Immature natural killer cell (primary cell): Measurements from ENCODE around the gene GCSAM. TPM values are rescaled to one million over a fixed set of nuclear protein-coding genes. Genes with fewer than 3 reads are reported as not detected.

ENCODE experiments used
- DNase-seq, 3 donors: peaks; one replicate each; pipeline ENCODE4 v3.0.0; 2022; ENCODE audit warnings: mixed read lengths in 1 of 3
- H3K27ac Mint-ChIP-seq, 6 donors: one replicate each; pipeline ENCODE4 v1.8.0; 2020; ENCODE audit warnings: mixed read lengths in 6 of 6, mild to moderate bottlenecking in 5 of 6, inconsistent platforms in 4 of 6, moderate library complexity in 3 of 6
- H3K27me3 Mint-ChIP-seq, 3 donors: one replicate each; pipeline ENCODE4 v1.8.0; 2020 to 2021; ENCODE audit warnings: low read depth in 3 of 3, mild to moderate bottlenecking in 3 of 3, mixed read lengths in 3 of 3, moderate library complexity in 3 of 3, inconsistent platforms in 1 of 3
- H3K36me3 Mint-ChIP-seq, 3 donors: one replicate each; pipeline ENCODE4 v1.8.0; 2020; ENCODE audit warnings: mixed read lengths in 3 of 3, inconsistent platforms in 2 of 3, mild to moderate bottlenecking in 2 of 3
- H3K4me1 Mint-ChIP-seq, 2 donors: one replicate each; pipeline ENCODE4 v1.8.0; 2020; ENCODE audit warnings: inconsistent platforms in 2 of 2, mild to moderate bottlenecking in 2 of 2, mixed read lengths in 2 of 2, moderate library complexity in 1 of 2
- H3K4me3 Mint-ChIP-seq, 5 donors: one replicate each; pipeline ENCODE4 v1.8.0; 2020; ENCODE audit warnings: mild to moderate bottlenecking in 5 of 5, mixed read lengths in 5 of 5, inconsistent platforms in 3 of 5, moderate library complexity in 3 of 5
- H3K9me3 Mint-ChIP-seq, 6 donors: one replicate each; pipeline ENCODE4 v1.8.0; 2020; ENCODE audit warnings: mild to moderate bottlenecking in 6 of 6, mixed read lengths in 6 of 6, inconsistent platforms in 4 of 6, moderate library complexity in 3 of 6
- polyA plus RNA-seq, 3 donors: library from polyadenylated mRNA; unstranded; fragments of 300-500 nt; fragmentation: Illumina TruSeq; gene quantifications; one replicate each; pipeline ENCODE4 v1.2.3, GENCODE V29; 2021

The GCSAM gene
- polyA plus RNA-seq, 3 donors from 2014 or later: 0.64 to 3.6 (median 1.5) TPM

- Mint-ChIP-seq H3K4me1 (peaks cover 18 to 24% of the 10 kb centered on the region in 2 donors), H3K27me3 (peaks cover 0 to 2% (median 0%) of the 10 kb centered on the region in 3 donors), H3K9me3 (no peaks in the 10 kb centered on the region), H3K27ac (peak overlapping the region in 2 of 6 donors; percentile 15 to 32), H3K36me3 (no peaks in the 10 kb centered on the region), H3K4me3 (peak overlapping the region in 4 of 5 donors; percentile 12 to 58 (median 48))
- DNase-seq: no peak
Observed at GRCh38 chr3:112126511-112126911, 6.5 kb downstream of the GCSAM start.

DNA sequence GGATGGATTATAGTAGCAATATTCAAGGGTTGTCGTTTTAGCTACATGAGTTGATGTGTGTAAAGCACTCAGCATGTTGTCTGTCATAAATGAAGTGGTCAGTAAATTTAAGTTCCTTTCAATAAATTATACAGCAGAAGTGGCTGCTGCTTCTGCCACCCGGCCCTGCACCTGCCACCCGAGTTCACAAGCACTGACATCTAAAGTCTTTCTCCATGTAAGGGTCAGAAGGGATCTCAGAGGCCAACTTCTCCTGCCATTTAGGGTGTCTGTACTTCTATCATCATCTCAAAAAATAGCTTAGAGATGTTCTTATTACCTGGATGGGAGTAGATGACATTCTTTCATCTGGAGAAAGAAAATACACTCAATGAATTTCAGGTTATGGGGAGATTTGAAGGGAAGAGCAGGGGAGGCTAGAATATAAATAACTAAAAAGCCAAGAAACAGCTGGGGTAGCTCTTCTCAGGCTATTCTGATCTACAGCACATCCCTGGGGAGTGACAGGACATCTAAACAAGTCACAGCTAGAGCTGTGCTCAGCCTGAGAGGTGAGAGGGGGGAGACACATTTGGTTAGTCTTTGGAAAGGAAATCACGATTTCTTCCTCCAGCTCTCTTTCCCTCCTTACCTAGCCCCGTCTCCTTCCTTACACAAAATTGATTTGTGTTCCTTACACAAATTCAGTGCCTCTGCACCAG lies 8.0 kb downstream of the GCSAM start:
- Mint-ChIP-seq H3K27me3 (no peaks in the 10 kb centered on the region), H3K4me3 (no peak overlapping the region), H3K9me3 (no peaks in the 10 kb centered on the region), H3K4me1 (peaks cover 25 to 33% of the 10 kb centered on the region in 2 donors), H3K27ac (no peak overlapping the region), H3K36me3 (no peaks in the 10 kb centered on the region)
- no peak for DNase-seq

GRCh38 chr3:112123548-112123947 lies 9.5 kb downstream of the GCSAM start:
- DNase-seq: no peak
- Mint-ChIP-seq H3K36me3 (no peaks in the 10 kb centered on the region), H3K4me3 (no peak overlapping the region), H3K4me1 (peaks cover 27 to 39% of the 10 kb centered on the region in 2 donors), H3K27me3 (no peaks in the 10 kb centered on the region), H3K27ac (no peak overlapping the region), H3K9me3 (no peaks in the 10 kb centered on the region)

DNA sequence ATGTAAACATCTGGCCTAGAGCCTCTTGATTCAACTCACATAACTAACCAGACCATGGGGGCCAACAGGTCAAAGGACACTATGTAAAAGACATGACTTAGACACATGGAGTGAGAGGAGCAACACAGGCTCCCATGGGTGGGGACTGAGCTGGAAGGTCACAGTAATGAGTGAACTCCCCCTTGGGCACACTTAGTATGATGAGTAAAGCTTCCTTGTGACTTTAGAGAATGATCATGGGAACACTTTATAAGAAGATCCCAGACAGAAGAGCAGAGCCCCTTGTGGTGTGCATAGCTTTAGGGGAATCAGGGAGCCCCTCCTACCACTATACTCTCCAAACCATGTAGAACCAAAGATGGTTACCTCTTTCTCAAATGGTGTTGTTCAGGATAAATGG lies 10.2 kb downstream of the GCSAM start:
- Mint-ChIP-seq H3K9me3 (no peaks in the 10 kb centered on the region), H3K4me1 (peaks cover 25 to 35% of the 10 kb centered on the region in 2 donors), H3K4me3 (no peak overlapping the region), H3K36me3 (no peaks in the 10 kb centered on the region), H3K27me3 (no peaks in the 10 kb centered on the region), H3K27ac (no peak overlapping the region)
- no peak for DNase-seq

- DNase-seq: no peak
- no peak overlapping the region for H3K4me3 Mint-ChIP-seq
- H3K27ac Mint-ChIP-seq: no peak overlapping the region
- no peaks in the 10 kb centered on the region for H3K36me3 Mint-ChIP-seq
- no peaks in the 10 kb centered on the region for H3K9me3 Mint-ChIP-seq
- peaks cover 0 to 2% (median 0%) of the 10 kb centered on the region in 3 donors for H3K27me3 Mint-ChIP-seq
- peaks cover 21 to 26% of the 10 kb centered on the region in 2 donors for H3K4me1 Mint-ChIP-seq
Observed at GRCh38 chr3:112121577-112122547, 11.2 kb downstream of the GCSAM start.

- H3K4me3 Mint-ChIP-seq: peak overlapping the region in 2 of 5 donors; percentile 2 to 28
- DNase-seq: no peak
- peak overlapping the region in 3 of 6 donors; percentile 10 to 67 (median 49) for H3K27ac Mint-ChIP-seq
- H3K9me3 Mint-ChIP-seq: no peaks in the 10 kb centered on the region
- H3K4me1 Mint-ChIP-seq: peaks cover 24 to 30% of the 10 kb centered on the region in 2 donors
- H3K27me3 Mint-ChIP-seq: peaks cover 0 to 5% (median 2%) of the 10 kb centered on the region in 3 donors
- no peaks in the 10 kb centered on the region for H3K36me3 Mint-ChIP-seq
Observed at GRCh38 chr3:112119962-112120836, 12.8 kb downstream of the GCSAM start.

DNA sequence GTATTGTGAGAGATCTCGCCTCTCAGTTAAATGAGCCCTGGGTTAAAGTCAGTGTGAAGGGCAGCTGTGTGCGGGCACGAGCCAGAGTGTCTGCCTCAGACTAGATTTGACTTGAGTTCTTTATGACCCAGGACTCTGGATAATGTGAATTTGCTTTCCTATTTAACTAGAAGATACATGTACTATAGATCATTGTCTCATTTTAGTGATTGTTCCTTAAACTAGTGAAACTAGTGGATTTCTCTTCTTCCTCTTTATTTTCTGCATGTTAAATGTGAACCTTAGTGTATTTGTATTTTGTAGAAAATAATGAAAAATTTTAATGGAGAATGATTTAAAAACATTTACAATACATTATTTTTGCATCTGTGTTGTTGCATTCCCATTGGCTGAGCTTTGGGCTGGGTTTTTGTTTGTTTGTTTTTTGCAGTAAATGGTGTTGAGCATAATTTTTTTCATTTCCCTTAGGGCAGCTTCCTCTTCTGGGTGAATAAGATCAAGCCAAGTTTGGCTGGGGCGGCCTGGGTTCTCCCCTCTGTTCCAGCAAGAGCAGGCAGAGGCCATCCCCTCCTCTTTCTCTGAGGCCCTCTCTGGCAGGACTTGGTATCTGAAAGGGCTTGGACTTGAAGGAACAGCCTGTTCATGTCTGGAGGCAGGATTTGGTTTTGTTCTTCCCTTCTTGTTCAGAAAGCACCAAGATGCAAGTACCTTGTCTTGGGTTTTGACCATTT lies 15.0 kb downstream of the GCSAM start:
- H3K4me3 Mint-ChIP-seq: no peak overlapping the region
- H3K27me3 Mint-ChIP-seq: peaks cover 0 to 5% (median 2%) of the 10 kb centered on the region in 3 donors
- H3K27ac Mint-ChIP-seq: peak overlapping the region in 1 of 6 donors; percentile 20
- H3K4me1 Mint-ChIP-seq: peaks cover 24 to 30% of the 10 kb centered on the region in 2 donors
- DNase-seq: no peak
- no peaks in the 10 kb centered on the region for H3K9me3 Mint-ChIP-seq
- H3K36me3 Mint-ChIP-seq: no peaks in the 10 kb centered on the region

DNA sequence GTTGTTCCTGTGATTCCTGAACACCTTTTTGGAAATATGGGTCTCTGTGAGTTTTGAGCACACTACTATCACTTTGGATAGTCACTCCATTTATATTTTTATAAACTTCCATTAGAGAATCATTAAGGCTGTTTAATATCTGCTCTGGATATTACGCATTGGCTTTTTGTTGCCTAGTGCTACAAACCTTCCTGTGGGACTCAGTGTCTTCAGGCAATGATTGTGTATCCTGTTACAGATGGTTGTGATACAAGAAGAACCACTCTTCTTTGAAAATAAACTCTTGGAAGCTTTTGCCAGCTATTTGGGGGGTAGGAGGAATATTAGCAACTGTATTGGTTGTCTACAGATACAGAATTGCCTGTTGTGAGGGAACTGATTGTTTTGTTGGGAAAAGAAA lies 15.6 kb downstream of the GCSAM start:
- Mint-ChIP-seq H3K9me3 (no peaks in the 10 kb centered on the region), H3K27ac (no peak overlapping the region), H3K27me3 (peaks cover 2 to 5% (median 2%) of the 10 kb centered on the region in 3 donors), H3K4me1 (peaks cover 24 to 30% of the 10 kb centered on the region in 2 donors), H3K36me3 (no peaks in the 10 kb centered on the region), H3K4me3 (no peak overlapping the region)
- DNase-seq: no peak

GRCh38 chr3:112116748-112117186 lies 16.3 kb downstream of the GCSAM start:
- Mint-ChIP-seq H3K4me1 (peaks cover 24 to 30% of the 10 kb centered on the region in 2 donors), H3K27ac (peak overlapping the region in 1 of 6 donors; percentile 40), H3K27me3 (peaks cover 2 to 5% (median 4%) of the 10 kb centered on the region in 3 donors), H3K4me3 (peak overlapping the region in 4 of 5 donors; percentile 16 to 74 (median 52)), H3K9me3 (no peaks in the 10 kb centered on the region), H3K36me3 (no peaks in the 10 kb centered on the region)
- DNase-seq: no peak

- H3K4me3 Mint-ChIP-seq: peak overlapping the region in 4 of 5 donors; percentile 18 to 74 (median 54)
- peaks cover 22 to 29% of the 10 kb centered on the region in 2 donors for H3K4me1 Mint-ChIP-seq
- no peak for DNase-seq
- peak overlapping the region in 2 of 6 donors; percentile 28 to 38 for H3K27ac Mint-ChIP-seq
- no peaks in the 10 kb centered on the region for H3K9me3 Mint-ChIP-seq
- no peaks in the 10 kb centered on the region for H3K36me3 Mint-ChIP-seq
- H3K27me3 Mint-ChIP-seq: peaks cover 2 to 5% (median 4%) of the 10 kb centered on the region in 3 donors
Observed at GRCh38 chr3:112115806-112116383, 17.2 kb downstream of the GCSAM start.

- no peak for DNase-seq
- Mint-ChIP-seq H3K4me3 (peak overlapping the region in 1 of 5 donors; percentile 21), H3K9me3 (no peaks in the 10 kb centered on the region), H3K27ac (no peak overlapping the region), H3K36me3 (no peaks in the 10 kb centered on the region), H3K27me3 (peaks cover 2 to 5% (median 4%) of the 10 kb centered on the region in 3 donors), H3K4me1 (peaks cover 18 to 23% of the 10 kb centered on the region in 2 donors)
Observed at GRCh38 chr3:112115161-112115739, 17.8 kb downstream of the GCSAM start.

GRCh38 chr3:112114576-112115160 lies 18.4 kb downstream of the GCSAM start:
- H3K27ac Mint-ChIP-seq: no peak overlapping the region

More at GRCh38 chr3:112114576-112115160, 18.4 kb downstream of the GCSAM start:
- Mint-ChIP-seq H3K4me3 (no peak overlapping the region), H3K9me3 (no peaks in the 10 kb centered on the region), H3K27me3 (peaks cover 2 to 5% (median 4%) of the 10 kb centered on the region in 3 donors), H3K36me3 (no peaks in the 10 kb centered on the region), H3K4me1 (peaks cover 15 to 17% of the 10 kb centered on the region in 2 donors)
- no peak for DNase-seq
